Astrocyte (in vitro differentiated cells and primary cell): ENCODE results near the gene NFAT5.

Experiments used
- CTCF ChIP-seq: IDR thresholded peaks from 2 replicates; pipeline ENCODE4 v1.5.1; 2011; ENCODE audit warnings: low read depth, mild to moderate bottlenecking, inconsistent platforms, low read length, moderate library complexity; ENCODE audit not compliant: insufficient read depth
- EZH2 ChIP-seq: IDR thresholded peaks from 2 replicates; pipeline ENCODE4 v1.6.1; 2012; ENCODE audit warnings: mild to moderate bottlenecking, low read length, inconsistent platforms; ENCODE audit not compliant: insufficient read depth

GRCh38 chr16:69601250-69601649 is 35.5 kb downstream of the NFAT5 start:
- TF ChIP-seq CTCF (no peak), EZH2 (no peak)
